A549 treated with AZD2906 at 1 μM for 4 hours (cell line): Measurements from ENCODE around the gene USP17L5. TPM values are rescaled to one million over a fixed set of nuclear protein-coding genes. Genes with fewer than 3 reads are reported as not detected.

Experiments
- total RNA-seq: library from RNA; stranded (reverse); fragments of 200-300 nt; extraction: Qiagen RNA extraction; gene quantifications from 5 replicates; pipeline ENCODE4 v1.2.3, GENCODE V29; 2022

USP17L5 gene, protein sequence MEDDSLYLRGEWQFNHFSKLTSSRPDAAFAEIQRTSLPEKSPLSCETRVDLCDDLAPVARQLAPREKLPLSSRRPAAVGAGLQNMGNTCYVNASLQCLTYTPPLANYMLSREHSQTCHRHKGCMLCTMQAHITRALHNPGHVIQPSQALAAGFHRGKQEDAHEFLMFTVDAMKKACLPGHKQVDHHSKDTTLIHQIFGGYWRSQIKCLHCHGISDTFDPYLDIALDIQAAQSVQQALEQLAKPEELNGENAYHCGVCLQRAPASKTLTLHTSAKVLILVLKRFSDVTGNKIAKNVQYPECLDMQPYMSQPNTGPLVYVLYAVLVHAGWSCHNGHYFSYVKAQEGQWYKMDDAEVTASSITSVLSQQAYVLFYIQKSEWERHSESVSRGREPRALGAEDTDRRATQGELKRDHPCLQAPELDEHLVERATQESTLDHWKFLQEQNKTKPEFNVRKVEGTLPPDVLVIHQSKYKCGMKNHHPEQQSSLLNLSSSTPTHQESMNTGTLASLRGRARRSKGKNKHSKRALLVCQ
- total RNA-seq, result not detected in 5 replicates

GRCh38 chr4:9339103-9339502 is at the start of gene USP17L5:
TSS of gene USP17L5 (plus strand) at chr4:9339403. CDS start at chr4:9339403, 0 bp downstream.

GRCh38 chr4:9324865-9325264 is 14.3 kb upstream of the USP17L5 start, which contains the start of gene USP17L24:
TSS of gene USP17L24 (plus strand) at chr4:9325165. CDS start at chr4:9325165, 0 bp downstream.

GRCh38 chr4:9329611-9330010 is 9.6 kb upstream of the USP17L5 start, which contains the start of gene USP17L25:
TSS of gene USP17L25 (plus strand) at chr4:9329911. CDS start at chr4:9329911, 0 bp downstream.

DNA sequence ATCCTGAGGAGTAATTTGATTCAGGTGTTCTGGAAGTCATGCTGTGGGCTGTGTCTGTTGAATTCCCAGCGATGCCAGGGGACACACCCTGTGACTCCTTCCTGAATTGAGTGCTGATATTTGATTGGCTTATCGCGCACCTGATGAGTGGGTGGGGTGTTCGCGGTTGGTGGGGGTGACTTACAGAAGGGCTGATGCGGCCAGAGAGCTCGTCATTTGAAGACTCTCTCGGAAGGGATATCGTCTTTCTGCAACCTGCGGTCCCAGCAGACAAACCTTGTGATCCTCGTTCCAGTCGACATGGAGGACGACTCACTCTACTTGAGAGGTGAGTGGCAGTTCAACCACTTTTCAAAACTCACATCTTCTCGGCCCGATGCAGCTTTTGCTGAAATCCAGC is 4.8 kb upstream of the USP17L5 start, which contains the start of gene USP17L26:
TSS of gene USP17L26 (plus strand) at position 301 of the 400 bp plus-strand sequence. CDS start at position 301, 0 bp downstream.

GRCh38 chr4:9343848-9344247 is 4.6 kb downstream of the USP17L5 start, which contains the start of gene USP17L27:
TSS of gene USP17L27 (plus strand) at chr4:9344148. CDS start at chr4:9344148, 0 bp downstream.

GRCh38 chr4:9348593-9348992 is 9.4 kb downstream of the USP17L5 start, which contains the start of gene USP17L28:
TSS of gene USP17L28 (plus strand) at chr4:9348893. CDS start at chr4:9348893, 0 bp downstream.

GRCh38 chr4:9353338-9353737 is 14.1 kb downstream of the USP17L5 start, which contains the start of gene USP17L29:
TSS of gene USP17L29 (plus strand) at chr4:9353638. CDS start at chr4:9353638, 0 bp downstream.

DNA sequence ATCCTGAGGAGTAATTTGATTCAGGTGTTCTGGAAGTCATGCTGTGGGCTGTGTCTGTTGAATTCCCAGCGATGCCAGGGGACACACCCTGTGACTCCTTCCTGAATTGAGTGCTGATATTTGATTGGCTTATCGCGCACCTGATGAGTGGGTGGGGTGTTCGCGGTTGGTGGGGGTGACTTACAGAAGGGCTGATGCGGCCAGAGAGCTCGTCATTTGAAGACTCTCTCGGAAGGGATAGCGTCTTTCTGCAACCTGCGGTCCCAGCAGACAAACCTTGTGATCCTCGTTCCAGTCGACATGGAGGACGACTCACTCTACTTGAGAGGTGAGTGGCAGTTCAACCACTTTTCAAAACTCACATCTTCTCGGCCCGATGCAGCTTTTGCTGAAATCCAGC is 23.6 kb downstream of the USP17L5 start, which contains the start of gene USP17L30:
TSS of gene USP17L30 (plus strand) at position 301 of the 400 bp plus-strand sequence. CDS start at position 301, 0 bp downstream.

Other genes starting within 250 kb of the USP17L5 start
- 0.02 to 0.06 TPM in 2 of 5 replicates, not detected in the others for gene FAM90A26, start 169.0 kb upstream of the USP17L5 start, total RNA-seq
- gene USP17L10, start 128.7 kb upstream of the USP17L5 start, total RNA-seq, result not detected in 5 replicates
- not detected in 5 replicates for gene USP17L11, start 124.0 kb upstream of the USP17L5 start, total RNA-seq
- not detected in 5 replicates for gene USP17L12, start 119.3 kb upstream of the USP17L5 start, total RNA-seq
- not detected in 5 replicates for gene USP17L13, start 114.5 kb upstream of the USP17L5 start, total RNA-seq
- gene USP17L15, start 105.0 kb upstream of the USP17L5 start, total RNA-seq, result 0.03 TPM in 1 of 5 replicates, not detected in the others
- gene USP17L17, start 95.5 kb upstream of the USP17L5 start, total RNA-seq, result not detected in 5 replicates
- not detected in 5 replicates for gene USP17L18, start 90.8 kb upstream of the USP17L5 start, total RNA-seq
- gene USP17L19, start 86.0 kb upstream of the USP17L5 start, total RNA-seq, result not detected in 5 replicates
- gene USP17L20, start 81.3 kb upstream of the USP17L5 start, total RNA-seq, result not detected in 5 replicates
- gene USP17L21, start 76.5 kb upstream of the USP17L5 start, total RNA-seq, result not detected in 5 replicates
- not detected in 5 replicates for gene USP17L22, start 71.8 kb upstream of the USP17L5 start, total RNA-seq
- gene USP17L24, start 14.2 kb upstream of the USP17L5 start, total RNA-seq, result not detected in 5 replicates
- gene USP17L25, start 9.5 kb upstream of the USP17L5 start, total RNA-seq, result not detected in 5 replicates
- not detected in 5 replicates for gene USP17L26, start 4.7 kb upstream of the USP17L5 start, total RNA-seq
- gene USP17L27, start 4.7 kb downstream of the USP17L5 start, total RNA-seq, result not detected in 5 replicates
- gene USP17L28, start 9.5 kb downstream of the USP17L5 start, total RNA-seq, result not detected in 5 replicates
- gene USP17L29, start 14.2 kb downstream of the USP17L5 start, total RNA-seq, result not detected in 5 replicates
- gene USP17L30, start 23.7 kb downstream of the USP17L5 start, total RNA-seq, result not detected in 5 replicates
- not detected in 5 replicates for gene DEFB131A, start 105.0 kb downstream of the USP17L5 start, total RNA-seq